Duodenal mucosa (tissue), 2 donors: Measurements from ENCODE around the gene RNPEP.
"Not testable (repeated sequence)": the region's sequence is repeated elsewhere in the genome, so short reads cannot be mapped to it uniquely, and the experiment has no call there.

Experiments
- H3K27ac ChIP-seq: one replicate; pipeline ENCODE4 v1.7.0; 2013; ENCODE audit warnings: low read depth, low read length
- H3K27me3 ChIP-seq, 2 donors: one replicate each; pipeline ENCODE4 v1.7.0; 2013; ENCODE audit warnings: low read length in 2 of 2, control low read depth in 1 of 2; ENCODE audit not compliant: insufficient read depth in 2 of 2, control insufficient read depth in 1 of 2
- H3K36me3 ChIP-seq, 2 donors: one replicate each; pipeline ENCODE4 v1.7.0; 2013; ENCODE audit warnings: low read length in 2 of 2, control low read depth in 1 of 2; ENCODE audit not compliant: insufficient read depth in 2 of 2, control insufficient read depth in 1 of 2
- H3K4me1 ChIP-seq, 2 donors: one replicate each; pipeline ENCODE4 v1.7.0; 2013; ENCODE audit warnings: low read length in 2 of 2, control low read depth in 1 of 2; ENCODE audit not compliant: insufficient read depth in 2 of 2, control insufficient read depth in 1 of 2
- H3K4me3 ChIP-seq, 2 donors: one replicate each; pipeline ENCODE4 v1.7.0; 2013; ENCODE audit warnings: low read length in 2 of 2, low read depth in 1 of 2
- H3K9ac ChIP-seq, 2 donors: one replicate each; pipeline ENCODE4 v1.7.0; 2013; ENCODE audit warnings: low read length in 2 of 2, low read depth in 1 of 2
- H3K9me3 ChIP-seq, 2 donors: one replicate each; pipeline ENCODE4 v1.7.0; 2013; ENCODE audit warnings: low read length in 2 of 2, control low read depth in 1 of 2; ENCODE audit not compliant: control insufficient read depth in 1 of 2

RNPEP gene

DNA sequence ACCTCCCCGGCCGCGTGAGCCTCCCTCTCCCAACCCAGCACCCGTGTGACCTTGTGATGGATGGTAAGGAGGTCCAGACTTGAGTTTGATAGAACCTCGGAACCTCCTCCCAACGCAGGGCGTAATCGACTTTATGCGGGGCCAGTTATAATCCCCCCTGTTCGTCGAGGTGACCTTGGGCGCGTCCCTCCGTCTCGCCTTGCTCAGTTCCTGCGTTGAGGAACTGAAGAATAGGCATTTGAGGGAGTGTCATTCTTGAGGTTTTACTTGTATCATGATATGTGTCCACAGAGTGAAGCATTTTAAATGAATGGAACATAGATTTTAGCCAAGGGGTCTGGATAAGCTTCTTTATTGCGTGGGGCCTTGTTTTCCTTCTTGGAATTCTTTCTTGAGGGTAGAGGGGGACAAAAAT is 26.7 kb upstream of the RNPEP start:
- H3K9me3 ChIP-seq, result no peaks in the 10 kb centered on the region
- H3K27me3 ChIP-seq, result no peaks in the 10 kb centered on the region
- peak overlapping the region; percentile 96 to 100 for H3K4me3 ChIP-seq
- H3K9ac ChIP-seq, result peak overlapping the region; percentile 92 to 99
- peaks cover 12 to 27% of the 10 kb centered on the region in 2 donors for H3K36me3 ChIP-seq
- peak overlapping the region; percentile 73 for H3K27ac ChIP-seq
- H3K4me1 ChIP-seq, result peaks cover 6 to 13% of the 10 kb centered on the region in 2 donors

DNA sequence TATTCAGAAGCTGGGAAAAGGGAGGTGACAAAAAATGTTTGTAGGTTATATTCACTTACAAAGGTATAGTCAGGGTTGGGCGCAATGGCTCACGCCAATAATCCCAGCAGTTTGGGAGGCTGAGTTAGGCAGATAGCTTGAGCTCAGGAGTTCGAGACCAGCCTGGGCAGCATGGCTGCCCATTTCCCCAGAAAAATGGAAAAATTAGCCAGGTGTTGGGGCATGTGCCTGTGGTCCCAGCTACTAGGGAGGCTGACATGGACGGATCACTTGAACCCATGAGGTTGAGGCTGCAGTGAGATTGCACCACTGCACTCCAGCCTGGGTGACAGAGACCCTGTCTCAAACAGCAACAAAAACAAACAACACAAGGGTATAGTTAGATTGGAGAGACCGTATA is 24.1 kb upstream of the RNPEP start:
- H3K27me3 ChIP-seq, result no peaks in the 10 kb centered on the region
- H3K4me3 ChIP-seq, result no peak overlapping the region
- H3K9me3 ChIP-seq, result no peaks in the 10 kb centered on the region
- no peak overlapping the region for H3K9ac ChIP-seq
- peaks cover 6 to 13% of the 10 kb centered on the region in 2 donors for H3K4me1 ChIP-seq
- H3K36me3 ChIP-seq, result peaks cover 23 to 51% of the 10 kb centered on the region in 2 donors
- no peak overlapping the region for H3K27ac ChIP-seq

DNA sequence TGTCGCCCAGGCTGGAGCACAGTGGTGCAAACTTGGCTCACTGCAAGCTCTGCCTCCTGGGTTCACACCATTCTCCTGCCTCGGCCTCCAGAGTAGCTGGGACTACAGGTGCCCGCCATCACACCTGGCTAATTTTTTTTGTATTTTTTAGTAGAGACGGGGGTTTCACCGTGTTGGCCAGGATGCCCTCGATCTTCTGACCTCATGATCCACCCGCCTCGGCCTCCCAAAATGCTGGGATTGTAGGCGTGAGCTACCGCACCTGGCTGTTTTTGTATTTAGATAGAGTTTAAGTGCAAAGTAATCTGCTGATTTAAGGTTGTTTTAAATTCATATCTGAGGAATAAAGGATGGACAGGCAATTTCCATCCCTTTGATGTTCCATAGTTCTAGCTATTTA is 20.1 kb upstream of the RNPEP start:
- not testable (repeated sequence) for H3K4me3 ChIP-seq, H3K9ac ChIP-seq, H3K9me3 ChIP-seq, H3K27me3 ChIP-seq, H3K4me1 ChIP-seq, H3K27ac ChIP-seq
- peaks cover 35 to 79% of the 10 kb centered on the region in 2 donors for H3K36me3 ChIP-seq

DNA sequence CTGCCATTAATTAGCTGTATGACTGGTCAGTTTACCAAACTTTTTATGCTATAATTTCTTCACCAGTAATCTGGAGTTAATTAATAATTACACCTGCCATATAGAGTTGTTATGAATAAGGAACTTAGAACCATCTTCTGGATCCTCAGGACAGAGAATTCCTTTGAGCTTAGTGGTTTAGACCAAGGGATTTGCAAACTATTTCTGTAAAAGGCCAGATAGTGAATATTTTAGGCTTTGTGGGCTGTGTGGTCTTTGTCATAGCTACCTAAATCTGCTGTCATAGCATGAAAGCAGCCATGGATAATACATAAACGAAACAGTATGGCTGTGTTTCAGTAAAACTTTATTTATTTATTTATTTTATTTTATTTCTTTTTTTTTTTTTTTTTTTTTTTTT is 18.2 kb upstream of the RNPEP start:
- Histone ChIP-seq H3K36me3 (peaks cover 27 to 73% of the 10 kb centered on the region in 2 donors), H3K4me3 (no peak overlapping the region)

DNA sequence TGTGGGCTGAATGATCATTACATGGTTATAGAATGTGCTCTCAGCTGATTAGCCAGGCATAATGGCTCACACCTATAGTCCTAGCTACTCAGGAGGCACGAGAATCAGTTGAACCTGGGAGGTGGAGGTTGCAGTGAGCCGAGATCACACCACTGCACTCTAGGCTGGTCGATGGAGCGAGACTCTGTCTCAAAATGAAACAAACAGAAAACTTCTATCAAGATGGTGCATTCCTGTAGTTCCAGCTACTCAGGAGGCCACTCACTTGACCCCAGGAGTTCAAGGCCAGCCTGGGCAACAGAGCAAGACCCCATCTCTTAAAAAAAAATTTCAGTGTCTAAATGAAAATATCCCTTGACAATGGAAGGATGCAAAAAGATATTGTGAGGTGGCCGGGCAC is 16.3 kb upstream of the RNPEP start:
- Histone ChIP-seq H3K9me3 (no peaks in the 10 kb centered on the region), H3K4me1 (no peaks in the 10 kb centered on the region), H3K27me3 (no peaks in the 10 kb centered on the region), H3K27ac (no peak overlapping the region), H3K36me3 (peaks cover 33 to 76% of the 10 kb centered on the region in 2 donors), H3K4me3 (no peak overlapping the region), H3K9ac (no peak overlapping the region)

More for the DNA sequence above, 18.2 kb upstream of the RNPEP start:
- Histone ChIP-seq H3K27ac (no peak overlapping the region), H3K27me3 (no peaks in the 10 kb centered on the region), H3K9ac (no peak overlapping the region), H3K9me3 (no peaks in the 10 kb centered on the region), H3K4me1 (no peaks in the 10 kb centered on the region)

DNA sequence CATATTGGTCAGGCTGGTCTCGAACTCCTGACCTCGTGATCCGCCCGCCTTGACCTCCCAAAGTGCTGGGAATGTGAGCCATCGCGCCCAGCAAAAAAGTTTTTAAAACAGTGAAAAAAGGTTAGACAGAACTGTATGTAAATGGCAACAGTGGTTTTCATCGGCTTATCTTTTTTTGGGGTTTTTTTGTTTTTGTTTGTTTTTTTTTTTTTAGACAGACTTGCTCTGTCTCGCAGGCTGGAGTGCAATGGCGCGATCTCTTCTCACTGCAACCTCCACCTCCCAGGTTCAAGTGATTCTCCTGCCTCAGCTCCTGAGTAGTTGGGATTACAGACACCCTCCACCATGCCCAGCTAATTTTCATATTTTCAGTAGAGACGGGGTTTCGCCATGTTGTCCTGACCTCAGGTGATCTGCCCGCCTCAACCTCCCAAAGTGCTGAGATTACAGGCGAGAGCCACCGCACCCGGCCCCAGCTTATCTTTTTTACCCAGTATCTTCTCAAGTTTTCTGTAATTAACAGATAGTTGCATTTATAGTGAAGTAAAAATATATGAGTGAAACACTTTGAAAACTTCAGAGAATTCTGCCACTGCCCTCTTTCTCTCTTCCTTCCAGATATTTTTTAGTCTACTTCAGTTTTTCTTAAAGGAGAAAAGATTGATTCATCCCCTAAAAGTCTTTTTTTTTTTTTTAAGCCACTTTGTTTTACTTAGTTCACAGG is 14.1 kb upstream of the RNPEP start:
- H3K4me1 ChIP-seq, result no peaks in the 10 kb centered on the region
- H3K36me3 ChIP-seq, result peaks cover 24 to 54% of the 10 kb centered on the region in 2 donors
- H3K9ac ChIP-seq, result no peak overlapping the region
- H3K27ac ChIP-seq, result no peak overlapping the region
- no peak overlapping the region for H3K4me3 ChIP-seq
- no peaks in the 10 kb centered on the region for H3K27me3 ChIP-seq
- H3K9me3 ChIP-seq, result no peaks in the 10 kb centered on the region

DNA sequence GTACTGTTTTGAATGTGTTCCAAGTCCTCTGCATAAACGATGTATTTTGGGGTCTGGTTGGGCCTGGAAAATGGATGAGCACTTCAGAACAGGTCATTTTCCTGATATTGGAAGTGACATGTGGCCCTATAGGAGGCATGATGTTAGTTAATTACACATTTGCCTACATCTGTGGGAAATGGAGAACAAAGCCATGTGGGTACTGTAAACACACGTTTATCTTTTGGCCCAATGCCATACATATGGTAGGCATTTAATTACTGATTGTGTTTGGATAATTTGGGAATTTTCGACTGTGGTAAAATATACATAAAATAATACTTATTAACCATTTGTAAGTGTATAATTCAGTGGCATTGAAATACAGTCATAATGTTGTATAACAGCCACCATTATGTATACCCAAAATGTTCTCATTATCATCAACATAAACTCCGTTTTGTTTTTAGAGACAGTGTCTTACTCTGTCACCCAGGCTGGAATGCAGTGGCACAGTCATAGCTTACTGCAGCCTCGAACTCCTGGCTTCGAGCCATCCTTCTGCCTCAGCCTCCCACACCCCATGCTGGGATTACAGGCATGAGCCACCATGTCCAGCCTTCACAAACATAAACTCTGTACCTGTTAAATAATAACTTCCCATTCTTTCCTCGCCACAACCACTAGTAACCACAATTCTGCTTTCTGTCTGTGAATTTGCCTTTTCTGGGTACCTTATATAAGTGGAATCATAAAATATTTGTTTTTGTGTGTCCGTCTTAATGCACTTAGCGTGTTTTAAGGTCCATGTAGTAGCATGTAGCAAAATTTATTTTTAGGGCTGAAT is 11.9 kb upstream of the RNPEP start:
- Histone ChIP-seq H3K4me1 (no peaks in the 10 kb centered on the region), H3K27me3 (no peaks in the 10 kb centered on the region), H3K27ac (no peak overlapping the region), H3K36me3 (peaks cover 13 to 37% of the 10 kb centered on the region in 2 donors), H3K9me3 (no peaks in the 10 kb centered on the region), H3K4me3 (no peak overlapping the region), H3K9ac (no peak overlapping the region)

DNA sequence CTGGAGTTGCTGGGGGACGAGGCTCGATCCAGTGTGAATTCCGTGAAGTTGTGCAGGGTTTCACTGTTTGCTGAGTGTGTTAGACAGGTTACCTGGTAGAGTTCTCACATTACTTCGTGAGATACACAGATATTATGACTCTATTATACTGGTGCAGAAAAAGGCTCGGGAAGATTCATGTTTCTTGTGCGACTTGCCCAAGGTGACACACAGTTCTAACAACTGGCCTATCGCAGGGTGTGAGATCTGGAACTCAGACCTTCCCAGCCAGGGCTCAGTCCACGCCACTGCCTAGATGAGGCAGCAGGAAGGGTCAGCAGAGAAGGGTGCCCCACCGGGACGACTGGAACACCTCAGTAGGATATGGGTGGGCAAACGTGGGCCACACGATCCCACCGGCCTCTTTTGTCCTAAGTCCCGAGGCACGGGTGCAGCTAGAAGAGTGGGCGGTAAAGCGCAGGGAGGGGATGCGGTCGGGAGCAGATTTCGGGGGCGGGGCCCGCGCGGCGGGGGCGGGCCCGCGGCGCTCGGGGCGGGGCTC is 296 bp upstream of the RNPEP start:
- Histone ChIP-seq H3K27me3 (no peaks in the 10 kb centered on the region), H3K36me3 (no peaks in the 10 kb centered on the region), H3K9me3 (no peaks in the 10 kb centered on the region), H3K4me3 (peak overlapping the region; percentile 70 to 74), H3K27ac (peak overlapping the region; percentile 92), H3K9ac (peak overlapping the region; percentile 57 to 80), H3K4me1 (peaks cover 12 to 21% of the 10 kb centered on the region in 2 donors)

DNA sequence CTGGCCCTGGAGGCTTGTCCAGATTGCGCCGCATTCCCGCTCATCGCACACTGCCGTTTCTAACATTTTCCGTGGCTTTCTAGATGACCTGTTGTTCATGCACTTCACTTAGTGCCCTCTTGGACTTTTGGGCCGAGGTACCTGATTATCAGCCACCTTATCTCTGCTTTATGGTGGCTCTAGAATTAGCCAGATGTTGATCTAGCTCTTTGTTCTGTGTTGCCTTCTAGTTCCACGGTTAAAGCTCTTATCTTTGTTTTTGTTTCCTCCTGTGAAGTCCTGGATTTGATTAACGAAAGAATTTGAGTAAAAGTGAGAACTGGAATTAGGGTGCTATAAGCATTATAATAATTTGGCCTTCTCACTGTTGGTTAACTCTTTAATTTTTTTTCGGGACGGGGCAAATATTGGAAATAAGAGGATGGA is 945 bp downstream of the RNPEP start:
- Histone ChIP-seq H3K9ac (peak overlapping the region; percentile 80 to 94), H3K4me1 (peaks cover 12 to 21% of the 10 kb centered on the region in 2 donors), H3K27ac (peak overlapping the region; percentile 92), H3K27me3 (no peaks in the 10 kb centered on the region), H3K4me3 (peak overlapping the region; percentile 70 to 74), H3K36me3 (peaks cover under 1% of the 10 kb centered on the region in 2 donors), H3K9me3 (no peaks in the 10 kb centered on the region)

DNA sequence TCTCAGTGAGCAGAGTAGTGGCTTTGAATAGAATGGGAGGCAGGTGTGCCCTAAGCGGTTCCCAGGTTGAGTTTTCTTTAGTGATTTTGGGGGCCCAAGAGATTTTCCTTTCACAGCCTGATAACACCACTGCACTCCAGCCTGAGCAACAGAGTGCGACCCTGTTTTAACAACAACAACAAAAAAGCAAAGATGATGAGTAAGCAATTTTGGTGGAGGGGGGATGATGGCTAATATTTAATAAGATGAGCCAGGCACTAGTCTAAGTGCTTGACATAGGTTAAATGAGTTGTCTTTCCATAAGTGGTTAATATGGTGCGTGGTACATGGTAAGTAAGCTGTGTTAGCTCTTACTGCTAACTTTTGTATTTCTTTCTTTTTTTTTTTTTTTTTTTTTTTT is 2.0 kb downstream of the RNPEP start:
- H3K27ac ChIP-seq, result no peak overlapping the region
- peaks cover 11% of the 10 kb centered on the region in 2 donors for H3K36me3 ChIP-seq
- no peaks in the 10 kb centered on the region for H3K9me3 ChIP-seq
- H3K4me1 ChIP-seq, result peaks cover 12 to 21% of the 10 kb centered on the region in 2 donors
- no peaks in the 10 kb centered on the region for H3K27me3 ChIP-seq
- H3K4me3 ChIP-seq, result peak overlapping the region in 1 of 2 donors; percentile 10
- no peak overlapping the region for H3K9ac ChIP-seq
